GM12872 (cell line): ENCODE data around the gene MORN4.

Source experiments
- TF ChIP-seq, protein P1 (sequence below): IDR thresholded peaks from 3 replicates; pipeline ENCODE4 v1.5.1; 2011; ENCODE audit warnings: low read depth, mild to moderate bottlenecking, low read length, moderate library complexity; ENCODE audit not compliant: insufficient read depth

MORN4 gene

GRCh38 chr10:97640174-97640867 lies 7.0 kb upstream of the MORN4 start, which contains the start of gene PI4K2A:
Gene PI4K2A (plus strand): TSS chr10:97640671. CDS start chr10:97640743, 72 bp downstream.
- TF ChIP-seq, protein P1, sequence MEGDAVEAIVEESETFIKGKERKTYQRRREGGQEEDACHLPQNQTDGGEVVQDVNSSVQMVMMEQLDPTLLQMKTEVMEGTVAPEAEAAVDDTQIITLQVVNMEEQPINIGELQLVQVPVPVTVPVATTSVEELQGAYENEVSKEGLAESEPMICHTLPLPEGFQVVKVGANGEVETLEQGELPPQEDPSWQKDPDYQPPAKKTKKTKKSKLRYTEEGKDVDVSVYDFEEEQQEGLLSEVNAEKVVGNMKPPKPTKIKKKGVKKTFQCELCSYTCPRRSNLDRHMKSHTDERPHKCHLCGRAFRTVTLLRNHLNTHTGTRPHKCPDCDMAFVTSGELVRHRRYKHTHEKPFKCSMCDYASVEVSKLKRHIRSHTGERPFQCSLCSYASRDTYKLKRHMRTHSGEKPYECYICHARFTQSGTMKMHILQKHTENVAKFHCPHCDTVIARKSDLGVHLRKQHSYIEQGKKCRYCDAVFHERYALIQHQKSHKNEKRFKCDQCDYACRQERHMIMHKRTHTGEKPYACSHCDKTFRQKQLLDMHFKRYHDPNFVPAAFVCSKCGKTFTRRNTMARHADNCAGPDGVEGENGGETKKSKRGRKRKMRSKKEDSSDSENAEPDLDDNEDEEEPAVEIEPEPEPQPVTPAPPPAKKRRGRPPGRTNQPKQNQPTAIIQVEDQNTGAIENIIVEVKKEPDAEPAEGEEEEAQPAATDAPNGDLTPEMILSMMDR = no peak

DNA sequence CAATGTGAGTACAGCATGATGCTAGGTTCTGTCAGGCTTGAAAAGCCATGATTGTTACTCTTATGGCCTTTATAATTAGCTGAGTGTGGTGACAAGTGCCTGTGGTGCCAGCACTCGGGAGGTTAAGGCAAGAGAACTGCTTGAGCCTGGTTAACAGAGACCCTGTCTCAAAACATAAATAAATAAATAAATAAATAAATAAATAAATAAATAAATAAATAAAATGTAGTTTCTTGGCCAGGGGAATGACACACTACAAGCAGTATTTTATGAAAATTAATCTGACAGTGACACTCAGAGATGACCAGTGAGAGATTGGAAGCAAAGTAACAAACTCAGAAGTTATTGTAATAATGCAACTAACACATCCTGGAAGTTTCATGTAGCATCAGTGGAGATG lies 2.3 kb upstream of the MORN4 start:
- TF ChIP-seq, protein P1 = no peak

DNA sequence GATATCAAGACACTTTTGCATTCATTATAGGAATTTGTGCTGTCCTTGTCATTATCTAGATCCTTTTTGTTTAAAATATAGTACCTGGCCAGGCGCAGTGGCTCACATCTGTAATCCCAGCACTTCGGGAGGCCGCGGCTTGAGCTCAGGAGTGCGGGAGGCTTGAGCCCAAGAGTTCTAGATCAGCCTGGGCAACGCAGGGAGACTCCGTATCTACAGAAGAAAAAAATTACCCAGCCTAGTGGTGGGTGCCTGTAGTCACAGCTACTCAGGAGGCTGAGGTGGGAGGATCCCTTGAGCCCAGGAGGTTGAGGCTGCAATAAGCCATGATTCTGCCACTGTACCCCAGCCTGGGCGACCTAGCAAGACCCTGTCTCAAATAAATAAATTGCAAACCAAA lies 621 bp upstream of the MORN4 start:
- TF ChIP-seq, protein P1 = 0 out of 3 replicates have a peak, but pooled peaks have one; percentile 23

DNA sequence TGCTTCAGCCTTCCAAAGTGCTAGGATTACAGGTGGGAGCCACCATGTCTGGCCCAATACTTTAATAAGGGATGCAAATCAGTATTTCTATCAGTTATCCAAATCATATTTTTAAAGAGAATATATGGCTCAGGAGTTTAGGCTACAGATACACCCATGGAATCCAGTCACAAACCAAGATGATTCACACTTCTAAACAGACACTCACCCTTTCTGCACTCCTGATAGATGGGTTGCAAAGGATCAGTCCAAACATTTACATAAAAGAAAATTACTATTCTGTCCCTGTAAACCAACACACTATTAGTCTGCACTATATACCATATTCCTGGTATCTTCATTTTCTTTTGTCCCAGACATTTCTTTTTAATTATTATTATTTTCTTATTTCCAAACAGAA lies 2.2 kb downstream of the MORN4 start:
- TF ChIP-seq, protein P1 = no peak

DNA sequence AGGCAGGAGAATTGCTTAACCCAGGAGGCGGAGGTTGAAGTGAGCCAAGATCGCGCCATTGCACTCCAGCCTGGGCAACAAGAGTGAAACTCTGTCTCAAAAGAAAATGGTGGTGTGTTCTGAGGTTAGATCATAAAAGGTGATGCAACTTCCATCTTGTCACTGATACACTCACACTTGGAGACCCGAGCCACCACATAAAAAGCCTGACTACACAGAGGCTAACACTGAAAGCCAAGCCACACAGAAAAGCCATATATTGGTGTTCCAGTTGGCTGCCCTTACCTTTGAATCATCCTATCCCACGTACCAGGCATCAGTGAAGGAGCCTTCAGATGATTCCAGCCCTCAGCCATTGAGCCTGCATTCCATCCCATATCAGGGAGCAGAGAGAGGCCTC lies 4.0 kb downstream of the MORN4 start:
- TF ChIP-seq, protein P1 = no peak

- TF ChIP-seq, protein P1 = no peak
These were observed 5.1 kb downstream of the MORN4 start for GRCh38 chr10:97628228-97628627.

DNA sequence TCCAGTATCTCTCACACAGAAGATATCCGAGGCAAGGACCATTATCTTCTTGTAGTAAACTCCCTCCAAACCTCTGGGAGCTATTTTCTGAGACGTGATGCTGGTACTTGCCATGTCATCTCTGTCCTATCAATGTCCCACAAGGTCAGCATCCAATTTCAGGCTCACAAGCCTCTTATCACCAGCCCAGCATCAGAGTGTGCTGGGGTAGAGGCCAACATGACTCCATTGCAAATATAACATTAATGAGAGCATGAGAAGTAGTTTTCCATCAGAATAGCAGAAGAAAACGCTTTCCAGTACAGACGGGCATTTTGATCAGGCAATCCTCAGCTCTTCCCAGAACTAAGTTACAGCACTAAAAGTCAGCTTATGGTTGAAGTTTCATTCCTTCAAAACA lies 5.6 kb downstream of the MORN4 start:
- TF ChIP-seq, protein P1 = no peak
